ENCODE data around the gene C1GALT1.

GRCh38 chr7:7209412-7210050 lies 27.2 kb downstream of the C1GALT1 start:
- TF ChIP-seq POLR2AphosphoS5 (IDR thresholded peaks at IDR 0.05; ENCODE audit: borderline replicate concordance, low read depth, low read length) (no peak), EZH2 (IDR thresholded peaks at IDR 0.05) (no peak), FOXP2 (optimal IDR thresholded peaks at IDR 0.05; ENCODE audit: control extremely low read depth, extremely low read length, insufficient read depth) (no peak)
